ENCODE data around the gene NHLRC2. TPM values are rescaled to one million over a fixed set of nuclear protein-coding genes. Genes with fewer than 3 reads are reported as not detected.

Gene NHLRC2
- total RNA-seq, 1 experiment from 2014 or later: 8.1 TPM

DNA sequence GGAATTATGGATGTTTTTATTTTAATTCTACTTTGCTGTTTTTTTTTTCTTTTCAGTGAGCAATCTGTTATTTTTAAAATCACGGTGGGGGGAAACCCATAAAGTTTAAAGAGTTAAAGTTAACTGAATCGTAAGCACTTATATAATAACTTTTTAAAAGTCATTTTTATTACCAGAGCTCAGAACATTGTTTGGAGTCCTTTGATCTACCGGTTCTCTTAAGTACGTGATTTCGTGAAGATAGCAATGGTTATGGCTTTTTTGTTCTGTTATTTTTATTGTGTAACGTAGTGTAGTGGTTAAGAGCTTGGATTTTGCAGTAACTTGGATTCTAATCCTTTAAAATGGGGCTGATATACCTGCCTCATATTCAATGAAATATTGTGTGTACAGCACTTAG lies 57.4 kb downstream of the NHLRC2 start:
- no peak overlapping the region for H3K4me3 ChIP-seq (ENCODE audit: insufficient read depth, low read depth, low read length)
- no peaks in the 10 kb centered on the region for H3K27me3 ChIP-seq (ENCODE audit: control insufficient read depth, insufficient read depth, low read length)
- peaks cover 7% of the 10 kb centered on the region for H3K36me3 ChIP-seq (replicated peaks; ENCODE audit: control insufficient read depth, insufficient read depth, low read length)
- no peak for DNase-seq

- H3K36me3 ChIP-seq (replicated peaks; ENCODE audit: control insufficient read depth, insufficient read depth, low read length): peaks cover 6% of the 10 kb centered on the region
Measured at GRCh38 chr10:113912582-113912981, 58.1 kb downstream of the NHLRC2 start.

DNA sequence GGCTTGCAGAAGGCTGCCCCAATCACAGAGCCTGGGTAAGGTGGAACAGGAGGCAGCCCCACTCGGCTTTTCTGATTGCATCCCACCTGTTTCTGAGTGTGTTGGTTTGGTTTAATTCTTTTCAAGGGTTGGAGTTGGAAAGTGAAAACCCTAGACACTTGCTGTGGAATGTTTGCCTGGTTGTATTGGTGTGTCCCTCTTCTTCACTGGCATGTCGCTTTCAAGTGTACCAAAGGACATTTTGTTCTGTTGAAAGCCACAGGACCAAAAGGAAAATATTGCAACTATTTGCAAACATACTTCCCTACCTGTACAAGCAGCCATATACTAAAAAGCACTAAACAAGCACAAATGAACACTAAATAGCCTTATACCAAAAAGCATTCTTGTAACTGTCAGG lies 60.5 kb downstream of the NHLRC2 start:
- Histone ChIP-seq H3K4me3 (ENCODE audit: insufficient read depth, low read depth, low read length) (no peak overlapping the region), H3K36me3 (replicated peaks; ENCODE audit: control insufficient read depth, insufficient read depth, low read length) (peaks cover 1% of the 10 kb centered on the region; the same call in 1 of the 2 replicates), H3K27me3 (ENCODE audit: control insufficient read depth, insufficient read depth, low read length) (no peaks in the 10 kb centered on the region)
- no peak for DNase-seq

More at GRCh38 chr10:113912582-113912981, 58.1 kb downstream of the NHLRC2 start:
- Histone ChIP-seq H3K4me3 (ENCODE audit: insufficient read depth, low read depth, low read length) (no peak overlapping the region), H3K27me3 (ENCODE audit: control insufficient read depth, insufficient read depth, low read length) (no peaks in the 10 kb centered on the region)
- DNase-seq: no peak

DNA sequence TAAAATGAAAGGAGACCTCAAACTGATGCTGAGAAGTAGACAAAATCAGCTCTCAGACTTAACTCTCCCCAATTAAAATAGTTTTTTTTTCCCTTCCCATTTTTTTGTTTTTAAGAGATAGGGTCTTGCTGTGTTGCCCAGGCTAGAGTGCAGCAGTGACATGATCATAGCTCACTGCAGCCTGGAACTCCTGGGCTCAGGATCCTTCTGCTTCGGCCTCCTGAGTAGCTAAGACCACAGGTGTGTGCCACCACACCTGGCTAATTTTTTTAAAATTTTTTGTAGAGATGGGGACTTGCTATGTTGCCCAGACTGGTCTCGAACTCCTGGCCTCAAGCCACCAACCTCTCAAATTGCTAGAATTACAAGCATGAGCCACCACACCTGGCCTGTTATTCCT lies 61.1 kb downstream of the NHLRC2 start:
- no peak for DNase-seq

GRCh38 chr10:113916053-113916452 lies 61.6 kb downstream of the NHLRC2 start:
- no peak overlapping the region for H3K4me3 ChIP-seq (ENCODE audit: insufficient read depth, low read depth, low read length)
- DNase-seq: no peak
- H3K27me3 ChIP-seq (ENCODE audit: control insufficient read depth, insufficient read depth, low read length): no peaks in the 10 kb centered on the region
- peaks cover 1% of the 10 kb centered on the region; the same call in 1 of the 2 replicates for H3K36me3 ChIP-seq (replicated peaks; ENCODE audit: control insufficient read depth, insufficient read depth, low read length)

More for the DNA sequence above, 61.1 kb downstream of the NHLRC2 start:
- H3K36me3 ChIP-seq (replicated peaks; ENCODE audit: control insufficient read depth, insufficient read depth, low read length): peaks cover 1% of the 10 kb centered on the region; the same call in 1 of the 2 replicates
- H3K4me3 ChIP-seq (ENCODE audit: insufficient read depth, low read depth, low read length): no peak overlapping the region
- H3K27me3 ChIP-seq (ENCODE audit: control insufficient read depth, insufficient read depth, low read length): no peaks in the 10 kb centered on the region

GRCh38 chr10:113917636-113918035 lies 63.2 kb downstream of the NHLRC2 start:
- no peaks in the 10 kb centered on the region for H3K36me3 ChIP-seq (replicated peaks; ENCODE audit: control insufficient read depth, insufficient read depth, low read length)
- DNase-seq: no peak
- H3K27me3 ChIP-seq (ENCODE audit: control insufficient read depth, insufficient read depth, low read length): no peaks in the 10 kb centered on the region
- H3K4me3 ChIP-seq (ENCODE audit: insufficient read depth, low read depth, low read length): no peak overlapping the region

- no peaks in the 10 kb centered on the region for H3K27me3 ChIP-seq (ENCODE audit: control insufficient read depth, insufficient read depth, low read length)
- DNase-seq: no peak
- no peaks in the 10 kb centered on the region for H3K36me3 ChIP-seq (replicated peaks; ENCODE audit: control insufficient read depth, insufficient read depth, low read length)
- no peak overlapping the region for H3K4me3 ChIP-seq (ENCODE audit: insufficient read depth, low read depth, low read length)
Measured at GRCh38 chr10:113920114-113920513, 65.7 kb downstream of the NHLRC2 start.

DNA sequence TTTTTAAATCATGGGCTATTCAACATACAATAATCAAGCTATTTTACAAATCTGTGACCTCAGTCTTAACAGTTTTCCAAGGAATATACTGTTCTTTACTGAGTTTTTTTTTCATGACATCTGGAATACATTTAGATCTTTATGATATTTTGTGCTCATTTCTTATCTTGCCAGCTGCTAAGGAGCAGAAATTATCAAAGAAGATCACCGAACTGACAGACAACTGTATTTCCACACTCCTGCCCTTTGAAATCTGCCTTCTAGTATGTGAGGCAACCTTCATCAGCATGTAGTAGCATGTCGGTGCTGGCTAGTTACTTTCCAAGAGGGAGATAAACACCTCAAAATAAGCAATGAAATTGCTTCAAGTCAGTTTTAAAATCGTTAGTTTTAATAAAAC lies 66.4 kb downstream of the NHLRC2 start:
- H3K27me3 ChIP-seq (ENCODE audit: control insufficient read depth, insufficient read depth, low read length): no peaks in the 10 kb centered on the region
- no peak for DNase-seq
- no peak overlapping the region for H3K4me3 ChIP-seq (ENCODE audit: insufficient read depth, low read depth, low read length)
- no peaks in the 10 kb centered on the region for H3K36me3 ChIP-seq (replicated peaks; ENCODE audit: control insufficient read depth, insufficient read depth, low read length)

DNA sequence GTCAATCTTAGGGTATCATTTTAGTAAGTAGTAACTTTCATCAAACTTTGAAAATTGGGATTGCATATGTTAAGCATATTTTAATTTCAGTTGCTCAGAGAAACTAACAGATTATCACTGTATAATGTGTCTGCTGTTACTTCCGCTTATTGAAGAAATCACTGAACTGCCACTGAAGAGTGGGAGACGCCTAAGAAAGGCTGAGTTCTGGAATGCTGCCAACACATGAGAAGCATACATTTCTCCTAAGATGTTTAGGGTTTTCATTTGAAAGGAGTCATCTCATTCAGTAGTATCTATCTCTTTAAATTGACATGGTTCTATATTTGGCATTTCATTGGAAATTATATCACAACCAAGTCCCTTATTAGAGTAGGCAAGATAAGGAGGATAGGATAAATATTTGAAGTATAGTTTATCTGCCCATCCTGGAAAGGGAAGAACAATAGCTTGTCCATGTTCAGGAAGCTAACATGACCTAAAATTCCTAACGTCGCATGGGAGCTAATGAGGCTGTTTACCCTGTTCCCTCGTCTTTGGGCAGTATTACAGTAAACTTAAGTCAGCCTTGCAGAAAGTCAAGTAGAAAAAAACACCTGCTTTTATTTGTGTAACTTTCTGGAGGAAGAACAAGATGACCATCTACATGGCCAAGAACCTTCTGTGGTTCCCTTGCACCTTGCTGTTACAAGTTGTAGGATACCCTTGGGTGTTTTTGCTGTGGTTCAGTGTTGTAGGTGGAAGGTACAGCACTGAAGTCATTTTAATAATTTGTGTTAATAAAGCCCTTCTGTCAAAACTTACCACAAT lies 67.3 kb downstream of the NHLRC2 start:
- H3K36me3 ChIP-seq (replicated peaks; ENCODE audit: control insufficient read depth, insufficient read depth, low read length): no peaks in the 10 kb centered on the region
- DNase-seq: no peak
- no peaks in the 10 kb centered on the region for H3K27me3 ChIP-seq (ENCODE audit: control insufficient read depth, insufficient read depth, low read length)
- H3K4me3 ChIP-seq (ENCODE audit: insufficient read depth, low read depth, low read length): no peak overlapping the region

- DNase-seq: peak; percentile 34
- Histone ChIP-seq H3K4me3 (ENCODE audit: insufficient read depth, low read depth, low read length) (no peak overlapping the region), H3K27me3 (ENCODE audit: control insufficient read depth, insufficient read depth, low read length) (no peaks in the 10 kb centered on the region), H3K36me3 (replicated peaks; ENCODE audit: control insufficient read depth, insufficient read depth, low read length) (no peaks in the 10 kb centered on the region)
Measured at GRCh38 chr10:113922787-113923570, 68.5 kb downstream of the NHLRC2 start.

- Histone ChIP-seq H3K36me3 (replicated peaks; ENCODE audit: control insufficient read depth, insufficient read depth, low read length) (no peaks in the 10 kb centered on the region), H3K27me3 (ENCODE audit: control insufficient read depth, insufficient read depth, low read length) (no peaks in the 10 kb centered on the region), H3K4me3 (ENCODE audit: insufficient read depth, low read depth, low read length) (no peak overlapping the region)
- DNase-seq: no peak
Measured at GRCh38 chr10:113924186-113924585, 69.7 kb downstream of the NHLRC2 start.

GRCh38 chr10:113924664-113925063 lies 70.2 kb downstream of the NHLRC2 start:
- Histone ChIP-seq H3K36me3 (replicated peaks; ENCODE audit: control insufficient read depth, insufficient read depth, low read length) (no peaks in the 10 kb centered on the region), H3K4me3 (ENCODE audit: insufficient read depth, low read depth, low read length) (no peak overlapping the region), H3K27me3 (ENCODE audit: control insufficient read depth, insufficient read depth, low read length) (no peaks in the 10 kb centered on the region)
- DNase-seq: no peak

DNA sequence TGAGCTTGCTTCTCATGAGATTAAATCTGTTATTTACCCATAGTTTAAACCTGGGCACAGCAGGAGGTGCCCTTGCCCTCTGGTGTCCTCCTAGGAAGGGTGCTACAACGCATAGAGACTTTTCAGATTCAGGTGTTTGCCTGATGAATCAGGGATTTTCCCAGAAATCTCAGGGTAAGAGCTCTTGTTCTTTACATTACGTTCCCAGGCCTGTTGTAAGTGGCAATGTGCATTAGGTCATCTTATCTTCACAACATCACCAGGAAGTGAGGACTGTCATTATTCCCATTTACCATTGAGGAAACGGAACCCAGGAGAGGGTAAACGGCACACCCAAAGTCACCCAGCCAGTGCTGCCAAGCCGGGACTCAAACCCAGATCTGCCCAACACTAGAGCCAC lies 73.0 kb downstream of the NHLRC2 start:
- Histone ChIP-seq H3K4me3 (ENCODE audit: insufficient read depth, low read depth, low read length) (no peak overlapping the region), H3K36me3 (replicated peaks; ENCODE audit: control insufficient read depth, insufficient read depth, low read length) (no peaks in the 10 kb centered on the region), H3K27me3 (ENCODE audit: control insufficient read depth, insufficient read depth, low read length) (no peaks in the 10 kb centered on the region)
- DNase-seq: no peak

GRCh38 chr10:113928830-113929229 lies 74.4 kb downstream of the NHLRC2 start:
- Histone ChIP-seq H3K36me3 (replicated peaks; ENCODE audit: control insufficient read depth, insufficient read depth, low read length) (no peaks in the 10 kb centered on the region), H3K27me3 (ENCODE audit: control insufficient read depth, insufficient read depth, low read length) (no peaks in the 10 kb centered on the region), H3K4me3 (ENCODE audit: insufficient read depth, low read depth, low read length) (no peak overlapping the region)
- DNase-seq: no peak

- Histone ChIP-seq H3K27me3 (ENCODE audit: control insufficient read depth, insufficient read depth, low read length) (no peaks in the 10 kb centered on the region), H3K4me3 (ENCODE audit: insufficient read depth, low read depth, low read length) (no peak overlapping the region), H3K36me3 (replicated peaks; ENCODE audit: control insufficient read depth, insufficient read depth, low read length) (no peaks in the 10 kb centered on the region)
- DNase-seq: no peak
Measured at GRCh38 chr10:113929522-113929921, 75.1 kb downstream of the NHLRC2 start.

Measured in H7 (cell line).